Measurements from ENCODE around the gene DSC2. TPM values are rescaled to one million over a fixed set of nuclear protein-coding genes. Genes with fewer than 3 reads are reported as not detected.

Gene DSC2
- polyA plus RNA-seq, 1 donor from 2014 or later: 16.3 TPM

- Histone ChIP-seq H2AFZ (ENCODE audit: low read depth, low read length) (no peak overlapping the region), H3K9ac (ENCODE audit: low read length) (no peak overlapping the region), H3K27ac (ENCODE audit: low read length) (no peak overlapping the region), H4K20me1 (ENCODE audit: insufficient read depth) (no peaks in the 10 kb centered on the region), H3F3A (ENCODE audit: insufficient read depth, low read length, poor library complexity, severe bottlenecking) (no peaks in the 10 kb centered on the region), H3K4me2 (ENCODE audit: low read length) (no peak overlapping the region), H3K9me2 (ENCODE audit: insufficient read depth, low read length) (no peaks in the 10 kb centered on the region), H3K4me3 (ENCODE audit: low read length) (no peak overlapping the region), H3K9me3 (ENCODE audit: low read length) (no peaks in the 10 kb centered on the region), H3K79me2 (replicated peaks; ENCODE audit: insufficient read depth, low read length) (no peaks in the 10 kb centered on the region), H3K36me3 (ENCODE audit: insufficient read depth, low read length) (no peaks in the 10 kb centered on the region), H3K27me3 (ENCODE audit: insufficient read depth, low read depth, low read length) (no peaks in the 10 kb centered on the region)
- TF ChIP-seq RAD21 (conservative IDR thresholded peaks at IDR 0.05): no peak
- TF ChIP-seq CTCF (IDR thresholded peaks at IDR 0.05; ENCODE audit: poor library complexity, severe bottlenecking): no peak
- TF ChIP-seq POLR2AphosphoS5 (IDR thresholded peaks at IDR 0.05): no peak
- TF ChIP-seq SMC3 (conservative IDR thresholded peaks at IDR 0.05; ENCODE audit: poor library complexity): no peak
- TF ChIP-seq MXI1 (conservative IDR thresholded peaks at IDR 0.05; ENCODE audit: poor library complexity, severe bottlenecking): no peak
- TF ChIP-seq EZH2 (IDR thresholded peaks at IDR 0.05; ENCODE audit: borderline replicate concordance, insufficient read depth, low read length, poor library complexity, severe bottlenecking): no peak
- TF ChIP-seq EP300 (conservative IDR thresholded peaks at IDR 0.05; ENCODE audit: poor library complexity, severe bottlenecking): no peak
- TF ChIP-seq TAF1 (IDR thresholded peaks at IDR 0.05; ENCODE audit: low read depth): no peak
Observed at GRCh38 chr18:31105733-31106132, 3.5 kb upstream of the DSC2 start.

- TF ChIP-seq EZH2 (IDR thresholded peaks at IDR 0.05; ENCODE audit: borderline replicate concordance, insufficient read depth, low read length, poor library complexity, severe bottlenecking) (no peak), EP300 (conservative IDR thresholded peaks at IDR 0.05; ENCODE audit: poor library complexity, severe bottlenecking) (peak; percentile 97), SMC3 (conservative IDR thresholded peaks at IDR 0.05; ENCODE audit: poor library complexity) (no peak), RAD21 (conservative IDR thresholded peaks at IDR 0.05) (no peak), REST (IDR thresholded peaks at IDR 0.05; ENCODE audit: borderline replicate concordance) (peak; percentile 50), POLR2AphosphoS5 (IDR thresholded peaks at IDR 0.05) (peak; percentile 82)
- Histone ChIP-seq H3K27me3 (ENCODE audit: insufficient read depth, low read depth, low read length) (no peaks in the 10 kb centered on the region), H2AFZ (ENCODE audit: low read depth, low read length) (peak overlapping the region; percentile 49), H3K27ac (ENCODE audit: low read length) (peak overlapping the region; percentile 83), H3K9me3 (ENCODE audit: low read length) (no peaks in the 10 kb centered on the region), H3K9ac (ENCODE audit: low read length) (peak overlapping the region; percentile 57), H3K4me3 (ENCODE audit: low read length) (peak overlapping the region; percentile 49), H3K9me2 (ENCODE audit: insufficient read depth, low read length) (no peaks in the 10 kb centered on the region), H3K36me3 (ENCODE audit: insufficient read depth, low read length) (no peaks in the 10 kb centered on the region), H3K4me2 (ENCODE audit: low read length) (peak overlapping the region; percentile 33), H3F3A (ENCODE audit: insufficient read depth, low read length, poor library complexity, severe bottlenecking) (no peaks in the 10 kb centered on the region), H4K20me1 (ENCODE audit: insufficient read depth) (no peaks in the 10 kb centered on the region), H3K79me2 (replicated peaks; ENCODE audit: insufficient read depth, low read length) (peaks cover 8% of the 10 kb centered on the region)
Observed at GRCh38 chr18:31104444-31104843, 2.2 kb upstream of the DSC2 start.

Data from neural cell (in vitro differentiated cells).